Stimulated activated CD8-positive, alpha-beta memory T cell treated with anti-CD3 and anti-CD28 coated beads, Interleukin-12 subunit alpha, Interleukin-12 subunit beta, amount 100 ng/mL, for 24 hours (primary cell): ENCODE measurements around the gene APH1A.
"Not testable (repeated sequence)": the region's sequence is repeated elsewhere in the genome, so short reads cannot be mapped to it uniquely, and the experiment has no call there.

Experiments
- DNase-seq: peaks from one replicate; pipeline ENCODE4 v3.0.0-alpha.2; 2020; ENCODE audit errors: extremely low read depth

The APH1A gene

GRCh38 chr1:150268705-150269403 lies at the start of gene APH1A:
Gene APH1A (minus strand): TSS chr1:150269016. CDS start chr1:150268810, 206 bp downstream.
- DNase-seq: peak; percentile 88

GRCh38 chr1:150314691-150315090 lies 45.9 kb upstream of the APH1A start:
- DNase-seq: not testable (repeated sequence)

GRCh38 chr1:150311762-150312161 lies 42.9 kb upstream of the APH1A start:
- no peak for DNase-seq

GRCh38 chr1:150309758-150310508 lies 41.1 kb upstream of the APH1A start:
- DNase-seq: no peak

GRCh38 chr1:150308585-150308984 lies 39.8 kb upstream of the APH1A start:
- DNase-seq: not testable (repeated sequence)

DNA sequence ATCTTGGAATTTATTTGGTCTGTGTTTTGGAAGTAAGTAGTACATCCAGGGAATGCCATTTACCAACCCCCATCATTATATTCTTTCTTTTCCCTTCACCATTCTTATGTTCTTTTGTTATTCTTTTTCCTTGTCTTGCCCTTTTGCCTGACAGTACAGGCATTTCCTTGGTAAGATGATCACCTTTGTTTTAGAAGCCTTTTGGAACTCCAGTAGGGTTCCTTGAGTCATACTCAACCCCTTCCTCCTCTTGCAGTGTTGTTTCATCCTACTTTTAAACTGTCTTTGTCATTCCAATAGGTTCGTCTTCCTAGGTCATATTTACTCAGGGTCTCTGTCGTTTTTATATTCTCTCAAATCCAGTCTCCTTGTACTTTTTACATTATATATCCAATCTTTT lies 34.1 kb upstream of the APH1A start:
- DNase-seq: no peak

- DNase-seq: no peak
Measured at GRCh38 chr1:150302338-150302737, 33.5 kb upstream of the APH1A start.

GRCh38 chr1:150299716-150300115 lies 30.9 kb upstream of the APH1A start:
- DNase-seq: no peak

DNA sequence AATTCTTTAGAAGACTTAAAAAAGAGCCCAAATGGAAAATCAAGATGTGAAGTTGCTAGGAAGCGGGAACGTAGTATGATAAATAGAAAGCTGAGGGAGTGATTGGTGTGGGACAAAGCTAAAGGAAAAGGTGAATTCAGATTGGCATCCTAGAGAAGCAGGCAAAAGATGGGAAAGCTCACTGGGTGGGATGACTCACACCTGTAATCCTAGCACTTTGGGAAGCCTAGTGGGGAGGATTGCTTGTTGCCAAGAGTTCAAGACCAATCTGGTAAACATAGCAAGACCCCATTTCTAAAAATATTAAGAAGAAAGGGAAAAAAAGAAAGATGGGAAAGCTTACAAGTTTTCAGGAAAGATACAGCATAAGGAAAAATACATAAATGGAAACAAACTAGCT lies 26.7 kb upstream of the APH1A start:
- DNase-seq: no peak

GRCh38 chr1:150293433-150294253 lies 24.8 kb upstream of the APH1A start, which contains the start of gene MRPS21:
Gene MRPS21 (plus strand): TSS chr1:150293861. CDS start chr1:150294367, 506 bp downstream.
- DNase-seq: peak; percentile 76

DNA sequence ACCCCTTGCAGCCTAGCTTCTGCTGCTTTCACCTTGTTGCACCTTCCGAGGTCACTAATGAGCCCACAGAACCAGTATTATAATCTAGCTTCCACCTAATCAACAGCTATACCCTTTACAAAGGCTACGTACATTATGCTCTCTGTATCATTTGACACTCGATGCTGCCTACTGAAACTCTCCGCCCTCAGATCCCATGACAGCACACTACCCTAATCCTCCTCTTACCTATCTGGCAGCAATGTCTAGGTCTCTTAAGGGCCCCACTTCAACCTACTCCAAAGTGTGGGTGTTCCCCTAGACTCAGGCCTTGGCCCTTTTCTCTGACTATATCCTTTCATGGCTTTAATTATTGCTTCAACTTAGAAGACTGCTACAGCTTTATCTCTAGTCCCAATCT lies 20.0 kb upstream of the APH1A start:
- no peak for DNase-seq

DNA sequence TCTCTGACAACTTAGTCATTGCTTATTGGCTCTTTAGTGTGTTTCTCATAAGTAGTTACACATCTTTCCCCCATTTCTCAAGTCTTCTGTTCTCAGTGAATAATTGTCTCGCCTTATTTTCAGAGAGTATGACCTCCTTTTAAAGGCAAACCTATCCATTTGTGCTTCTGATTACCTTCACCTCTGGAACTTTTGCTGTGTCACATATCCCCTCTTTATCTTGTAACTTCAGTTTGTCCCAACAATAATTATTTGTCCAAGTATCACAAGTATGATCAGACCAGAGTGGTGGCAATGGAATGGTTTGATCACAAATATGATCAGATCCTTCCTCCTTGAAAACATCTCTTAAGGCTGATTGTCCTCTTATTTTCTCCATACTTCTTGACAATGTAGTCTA lies 19.6 kb upstream of the APH1A start:
- no peak for DNase-seq

GRCh38 chr1:150283260-150283659 lies 14.4 kb upstream of the APH1A start:
- DNase-seq: no peak

DNA sequence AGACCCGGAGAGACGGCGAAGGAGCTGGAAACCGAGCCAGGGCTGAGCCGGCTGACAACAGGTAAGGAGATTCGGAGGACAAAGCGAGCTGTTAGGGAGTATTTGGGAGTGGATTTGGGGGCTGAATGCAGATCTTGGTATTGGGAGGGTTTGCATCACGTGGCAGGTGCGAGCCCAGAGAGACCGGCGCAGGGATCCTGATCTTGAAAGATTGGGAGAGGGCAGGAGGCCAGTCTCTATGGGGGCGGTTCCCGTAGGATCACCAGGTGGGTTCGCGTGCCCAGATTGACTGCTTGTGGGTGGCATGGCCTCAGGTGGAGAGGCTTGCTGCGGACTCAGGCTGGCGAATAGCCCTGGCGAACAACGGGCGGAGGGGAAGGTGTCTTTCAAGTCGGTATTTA lies 13.7 kb upstream of the APH1A start:
- DNase-seq: no peak

DNA sequence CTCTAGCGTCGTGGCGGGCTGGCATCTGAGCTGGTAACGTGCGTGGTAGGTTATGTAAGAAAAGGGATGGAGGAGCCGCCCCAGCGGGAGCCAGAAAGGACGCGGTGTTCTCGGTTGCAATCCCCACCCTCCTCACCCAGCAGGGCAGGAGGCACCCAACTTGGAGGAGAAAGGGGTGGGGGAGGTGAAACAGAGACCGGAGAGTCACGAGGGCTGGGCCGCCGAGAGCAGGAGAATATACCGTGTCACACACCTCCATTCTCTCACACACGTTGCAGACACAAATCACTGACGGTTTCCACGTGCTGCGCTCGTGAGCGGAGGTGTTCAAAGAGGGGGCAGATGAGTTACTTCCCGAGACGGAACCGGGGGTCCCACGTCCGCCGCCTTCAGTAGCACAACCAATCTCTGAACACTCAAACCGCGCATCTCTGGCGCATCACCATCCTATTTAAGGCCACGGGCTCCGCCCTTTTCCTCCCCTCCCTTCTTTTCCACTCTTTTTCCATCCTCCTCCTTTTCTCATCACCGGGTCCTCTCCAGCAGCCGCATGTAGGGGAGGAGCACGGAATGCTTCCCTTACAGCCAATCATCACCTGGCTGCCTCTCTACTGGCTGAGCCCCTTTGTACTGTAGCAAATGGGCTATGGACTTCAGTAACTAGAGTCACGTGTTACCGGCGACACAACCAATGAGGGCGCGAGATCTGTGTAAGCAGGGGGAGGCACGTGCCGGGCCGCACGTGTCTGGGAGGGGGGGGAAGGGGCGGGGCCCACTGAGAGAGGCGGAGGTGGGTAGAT lies 13.1 kb upstream of the APH1A start, which contains the start of gene CIART:
TSS of gene CIART (plus strand) at position 797 of the 800 bp plus-strand sequence. CDS start 714 bp downstream, outside the sequence.
- DNase-seq: peak; percentile 27

GRCh38 chr1:150281221-150281757 lies 12.5 kb upstream of the APH1A start:
- peak; percentile 17 for DNase-seq

DNA sequence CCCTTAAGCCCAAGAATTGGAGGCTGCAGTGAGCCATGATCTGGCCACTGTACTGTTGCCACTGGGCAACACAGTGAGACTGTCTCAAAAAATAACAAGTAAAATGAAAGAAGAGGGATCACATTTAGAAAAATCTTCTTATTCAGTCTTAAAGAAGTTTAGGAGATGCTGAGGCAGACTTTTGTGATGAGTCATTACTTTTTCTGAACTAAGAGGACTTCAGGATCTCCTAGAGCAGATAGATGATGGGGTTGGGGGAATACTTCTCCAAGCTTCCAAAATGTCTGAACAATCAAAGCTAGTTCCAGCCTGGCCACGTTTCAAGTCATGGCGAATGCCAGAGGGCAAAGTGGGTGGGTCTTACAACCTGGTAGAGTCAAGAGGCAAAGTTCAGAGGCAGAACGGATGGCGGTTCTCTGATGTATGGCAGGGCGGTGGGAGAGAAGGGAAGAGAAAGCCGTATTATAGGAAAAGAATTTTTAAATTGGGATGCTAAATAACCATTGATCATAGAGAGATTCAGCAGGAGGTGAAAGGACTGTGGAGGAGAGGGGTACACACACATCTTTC lies 11.4 kb upstream of the APH1A start:
- no peak for DNase-seq

DNA sequence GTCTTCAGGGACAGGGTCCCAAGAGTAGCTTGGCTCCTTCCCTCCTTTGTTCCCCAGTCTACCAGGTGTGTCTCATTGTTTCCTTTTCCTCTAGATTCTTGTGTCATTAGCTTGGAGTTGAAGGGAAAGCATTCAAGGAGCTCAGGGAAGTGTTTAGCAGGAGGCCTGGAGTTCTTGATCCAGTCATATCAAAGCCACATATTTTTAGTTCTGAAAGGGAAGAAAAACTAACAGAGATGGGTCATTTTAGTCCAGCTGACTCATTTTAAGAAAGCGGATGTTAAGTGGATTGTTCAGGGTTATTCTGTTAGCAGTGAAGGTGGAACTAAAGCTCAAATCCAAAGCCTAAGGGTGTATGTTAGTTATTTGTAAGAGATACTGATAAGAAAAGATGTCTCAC lies 4.5 kb upstream of the APH1A start:
- no peak for DNase-seq

GRCh38 chr1:150271291-150271959 lies 2.6 kb upstream of the APH1A start:
- DNase-seq: no peak

DNA sequence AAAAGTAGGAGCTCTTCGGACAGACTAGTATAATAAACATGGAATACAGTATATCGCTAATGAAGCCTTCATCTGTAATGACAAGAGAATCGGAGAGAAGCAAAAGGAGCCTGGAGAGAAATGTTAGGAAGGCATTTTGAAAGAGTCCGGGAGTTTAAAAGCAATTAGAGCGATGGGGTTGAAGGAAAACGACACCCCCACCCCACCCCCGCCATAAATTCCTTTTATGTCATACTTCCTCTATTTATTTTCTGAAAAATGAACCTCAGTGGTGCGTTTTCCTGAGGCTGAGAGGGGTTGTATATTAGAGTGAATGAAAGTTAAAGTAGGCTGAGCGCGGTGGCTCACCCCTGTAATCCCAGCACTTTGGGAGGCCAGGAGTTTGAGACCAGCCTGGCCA lies 635 bp upstream of the APH1A start:
- no peak for DNase-seq
